Smooth muscle cell (in vitro differentiated cells): ENCODE data around the gene AXDND1. TPM values are rescaled to one million over a fixed set of nuclear protein-coding genes. Genes with fewer than 3 reads are reported as not detected.

Source experiments
- DNase-seq: peaks from one replicate; lab custom pipeline; 2025; ENCODE audit not compliant: unreplicated experiment; lab: John Stamatoyannopoulos, UW
- H2AFZ ChIP-seq: fragments of 200-600 bp; sonication (generic); 2 replicates; pipeline ENCODE4 v1.6.0; 2016; ENCODE audit warnings: antibody characterized with exemption, low read depth, mild to moderate bottlenecking
- H3F3A ChIP-seq: fragments of 200-600 bp; sonication (generic); 2 replicates; pipeline ENCODE4 v1.6.0; 2017; ENCODE audit warnings: antibody characterized with exemption, low read depth
- H3K27ac ChIP-seq: fragments of 200-600 bp; sonication (generic); 2 replicates; pipeline ENCODE4 v1.5.1; 2016; ENCODE audit warnings: low read depth, mild to moderate bottlenecking
- H3K27me3 ChIP-seq: fragments of 200-600 bp; sonication (generic); 2 replicates; pipeline ENCODE4 v1.6.1; 2016; ENCODE audit warnings: low read depth, mild to moderate bottlenecking
- H3K36me3 ChIP-seq: fragments of 200-600 bp; sonication (generic); 2 replicates; pipeline ENCODE4 v1.5.1; 2016; ENCODE audit warnings: low read depth
- H3K4me1 ChIP-seq: fragments of 200-600 bp; sonication (generic); 2 replicates; pipeline ENCODE4 v1.5.1; 2016; ENCODE audit warnings: low read depth
- H3K4me2 ChIP-seq: fragments of 200-600 bp; sonication (generic); 2 replicates; pipeline ENCODE4 v1.6.0; 2016; ENCODE audit warnings: mild to moderate bottlenecking
- H3K4me3 ChIP-seq: fragments of 200-600 bp; sonication (generic); 2 replicates; pipeline ENCODE4 v1.5.1; 2016; ENCODE audit warnings: mild to moderate bottlenecking
- H3K79me2 ChIP-seq: fragments of 200-600 bp; sonication (generic); 2 replicates; pipeline ENCODE4 v1.6.0; 2016; ENCODE audit warnings: low read depth, mild to moderate bottlenecking
- H3K9ac ChIP-seq: fragments of 200-600 bp; sonication (generic); 2 replicates; pipeline ENCODE4 v1.6.0; 2016; ENCODE audit warnings: low read depth
- H3K9me3 ChIP-seq: fragments of 200-600 bp; sonication (generic); replicated peaks from 2 replicates; pipeline ENCODE4 v1.5.1; 2016; ENCODE audit warnings: low read depth
- H4K20me1 ChIP-seq: fragments of 200-600 bp; sonication (generic); 2 replicates; pipeline ENCODE4 v1.6.0; 2016; ENCODE audit warnings: low read depth
- WGBS: methylation state at CpG from one replicate; pipeline ENCODE4 v1.1.7; 2016; ENCODE audit warnings: low lambda C conversion rate; 5-methylcytosine and 5-hydroxymethylcytosine counted together
- polyA plus RNA-seq: library from polyadenylated mRNA; unstranded; fragments of >200 nt; fragmentation: Nextera tagmentation; extraction: Ambion mirVana; gene quantifications from 2 replicates; pipeline ENCODE4 v1.2.1, GENCODE V29; 2016
- total RNA-seq: library from RNA; depleted of rRNA; stranded (reverse); fragments of >200 nt; gene quantifications from 2 replicates; pipeline ENCODE4 v1.2.3, GENCODE V29; 2014
- TF ChIP-seq, protein P1 (sequence below): fragments of 200-600 bp; sonication (generic); IDR thresholded peaks from 2 replicates; pipeline ENCODE4 v1.5.1; 2017; ENCODE audit warnings: borderline replicate concordance, mild to moderate bottlenecking, antibody characterized with exemption; ENCODE audit not compliant: insufficient read depth, poor library complexity, severe bottlenecking

The AXDND1 gene
- total and polyA plus RNA-seq, 2 experiments from 2014 or later = 0.41 TPM; not detected in 1

- H2AFZ ChIP-seq = no peak overlapping the region
- no peak overlapping the region for H3K27ac ChIP-seq
- no peak overlapping the region for H3K9ac ChIP-seq
- DNase-seq = no peak
- H3K9me3 ChIP-seq = no peaks in the 10 kb centered on the region
- TF ChIP-seq, protein P1, sequence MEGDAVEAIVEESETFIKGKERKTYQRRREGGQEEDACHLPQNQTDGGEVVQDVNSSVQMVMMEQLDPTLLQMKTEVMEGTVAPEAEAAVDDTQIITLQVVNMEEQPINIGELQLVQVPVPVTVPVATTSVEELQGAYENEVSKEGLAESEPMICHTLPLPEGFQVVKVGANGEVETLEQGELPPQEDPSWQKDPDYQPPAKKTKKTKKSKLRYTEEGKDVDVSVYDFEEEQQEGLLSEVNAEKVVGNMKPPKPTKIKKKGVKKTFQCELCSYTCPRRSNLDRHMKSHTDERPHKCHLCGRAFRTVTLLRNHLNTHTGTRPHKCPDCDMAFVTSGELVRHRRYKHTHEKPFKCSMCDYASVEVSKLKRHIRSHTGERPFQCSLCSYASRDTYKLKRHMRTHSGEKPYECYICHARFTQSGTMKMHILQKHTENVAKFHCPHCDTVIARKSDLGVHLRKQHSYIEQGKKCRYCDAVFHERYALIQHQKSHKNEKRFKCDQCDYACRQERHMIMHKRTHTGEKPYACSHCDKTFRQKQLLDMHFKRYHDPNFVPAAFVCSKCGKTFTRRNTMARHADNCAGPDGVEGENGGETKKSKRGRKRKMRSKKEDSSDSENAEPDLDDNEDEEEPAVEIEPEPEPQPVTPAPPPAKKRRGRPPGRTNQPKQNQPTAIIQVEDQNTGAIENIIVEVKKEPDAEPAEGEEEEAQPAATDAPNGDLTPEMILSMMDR = no peak
- H3K4me3 ChIP-seq = no peak overlapping the region
- H3K79me2 ChIP-seq = peaks cover 8% of the 10 kb centered on the region
- H4K20me1 ChIP-seq = no peaks in the 10 kb centered on the region
- H3K4me2 ChIP-seq = no peak overlapping the region
- H3K36me3 ChIP-seq = no peaks in the 10 kb centered on the region
- H3F3A ChIP-seq = no peaks in the 10 kb centered on the region
- no peaks in the 10 kb centered on the region for H3K27me3 ChIP-seq
- 54% methylated on average over 3 of the region's 3 CpGs for WGBS
- H3K4me1 ChIP-seq = no peaks in the 10 kb centered on the region
Measured at GRCh38 chr1:179322557-179322956, 43.2 kb upstream of the AXDND1 start.

GRCh38 chr1:179323436-179323835, 42.3 kb upstream of the AXDND1 start:
- no peak overlapping the region for H3K4me2 ChIP-seq

GRCh38 chr1:179325836-179326235, 39.9 kb upstream of the AXDND1 start:
- Histone ChIP-seq H3K9me3 (no peaks in the 10 kb centered on the region), H3K4me2 (no peak overlapping the region), H3K27me3 (no peaks in the 10 kb centered on the region), H4K20me1 (no peaks in the 10 kb centered on the region), H3K4me3 (no peak overlapping the region), H3F3A (no peaks in the 10 kb centered on the region), H3K79me2 (peaks cover under 1% of the 10 kb centered on the region), H3K36me3 (no peaks in the 10 kb centered on the region), H3K9ac (no peak overlapping the region), H2AFZ (no peak overlapping the region), H3K27ac (no peak overlapping the region), H3K4me1 (no peaks in the 10 kb centered on the region)
- TF ChIP-seq, protein P1 = no peak
- 66% methylated on average over 2 of the region's 2 CpGs for WGBS
- DNase-seq = no peak

More at GRCh38 chr1:179323436-179323835, 42.3 kb upstream of the AXDND1 start:
- peaks cover 8% of the 10 kb centered on the region for H3K79me2 ChIP-seq
- no peak overlapping the region for H3K27ac ChIP-seq
- no peaks in the 10 kb centered on the region for H3F3A ChIP-seq
- no peak overlapping the region for H3K9ac ChIP-seq
- no peaks in the 10 kb centered on the region for H4K20me1 ChIP-seq
- no peaks in the 10 kb centered on the region for H3K27me3 ChIP-seq
- DNase-seq = no peak
- no peaks in the 10 kb centered on the region for H3K9me3 ChIP-seq
- H3K4me3 ChIP-seq = no peak overlapping the region
- H2AFZ ChIP-seq = no peak overlapping the region
- TF ChIP-seq, protein P1 = no peak
- no peaks in the 10 kb centered on the region for H3K4me1 ChIP-seq
- WGBS = 75% methylated on average over 4 of the region's 4 CpGs
- no peaks in the 10 kb centered on the region for H3K36me3 ChIP-seq

GRCh38 chr1:179326746-179327145, 39.0 kb upstream of the AXDND1 start:
- no peak for DNase-seq

More at GRCh38 chr1:179326746-179327145, 39.0 kb upstream of the AXDND1 start:
- Histone ChIP-seq H3K9ac (no peak overlapping the region), H3F3A (no peaks in the 10 kb centered on the region), H3K4me1 (no peaks in the 10 kb centered on the region), H3K79me2 (no peaks in the 10 kb centered on the region), H2AFZ (no peak overlapping the region), H3K27me3 (no peaks in the 10 kb centered on the region), H3K4me3 (no peak overlapping the region), H3K4me2 (no peak overlapping the region), H3K9me3 (no peaks in the 10 kb centered on the region), H3K27ac (no peak overlapping the region), H4K20me1 (no peaks in the 10 kb centered on the region), H3K36me3 (no peaks in the 10 kb centered on the region)
- WGBS = 95% methylated on average over 3 of the region's 3 CpGs
- TF ChIP-seq, protein P1 = no peak
